Astrocyte (in vitro differentiated cells and primary cell): ENCODE measurements around the gene HAPLN3. TPM values are rescaled to one million over a fixed set of nuclear protein-coding genes. Genes with fewer than 3 reads are reported as not detected.

ENCODE experiments used
- DNase-seq: peaks from one replicate; pipeline ENCODE4 v3.0.0-alpha.2; 2010; ENCODE audit warnings: low read depth
- FAIRE-seq: peaks from 2 replicates; lab custom pipeline; 2011; peaks lifted over from hg19 to GRCh38; lab: Jason Lieb, UNC
- H2AFZ ChIP-seq: 2 replicates; pipeline ENCODE4 v1.6.0; 2012; ENCODE audit warnings: low read depth, low read length, inconsistent platforms
- H3K27ac ChIP-seq: 2 replicates; pipeline ENCODE4 v1.5.1; 2011; ENCODE audit warnings: low read depth, low read length, inconsistent platforms
- H3K27me3 ChIP-seq: 2 replicates; pipeline ENCODE4 v1.6.0; 2011; ENCODE audit warnings: low read length, inconsistent platforms; ENCODE audit not compliant: insufficient read depth
- H3K36me3 ChIP-seq: 2 replicates; pipeline ENCODE4 v1.5.1; 2011; ENCODE audit warnings: low read length, inconsistent platforms; ENCODE audit not compliant: insufficient read depth
- H3K4me1 ChIP-seq: 2 replicates; pipeline ENCODE4 v1.5.1; 2011; ENCODE audit warnings: low read length, inconsistent platforms; ENCODE audit not compliant: insufficient read depth
- H3K4me2 ChIP-seq: 2 replicates; pipeline ENCODE4 v1.6.0; 2012; ENCODE audit warnings: low read length, inconsistent platforms
- H3K4me3 ChIP-seq: 2 replicates; pipeline ENCODE4 v1.5.1; 2011; ENCODE audit warnings: low read depth, mild to moderate bottlenecking, low read length, inconsistent platforms; ENCODE audit not compliant: insufficient read depth
- H3K79me2 ChIP-seq: 2 replicates; pipeline ENCODE4 v1.6.0; 2012; ENCODE audit warnings: mild to moderate bottlenecking, low read length, inconsistent platforms; ENCODE audit not compliant: insufficient read depth
- H3K9ac ChIP-seq: 2 replicates; pipeline ENCODE4 v1.6.0; 2012; ENCODE audit warnings: mild to moderate bottlenecking, low read length, inconsistent platforms
- H3K9me3 ChIP-seq: 2 replicates; pipeline ENCODE4 v1.5.1; 2012; ENCODE audit warnings: low read depth, mild to moderate bottlenecking, low read length, inconsistent platforms; ENCODE audit not compliant: insufficient read depth
- H4K20me1 ChIP-seq: 2 replicates; pipeline ENCODE4 v1.6.0; 2012; ENCODE audit warnings: low read length, inconsistent platforms; ENCODE audit not compliant: insufficient read depth
- H3K27ac Mint-ChIP-seq: one replicate; pipeline ENCODE4 v1.8.0; 2021; ENCODE audit warnings: mild to moderate bottlenecking, mixed read lengths; ENCODE audit not compliant: unreplicated experiment
- H3K27me3 Mint-ChIP-seq: one replicate; pipeline ENCODE4 v1.8.0; 2021; ENCODE audit warnings: low read depth, mixed read lengths; ENCODE audit not compliant: unreplicated experiment
- H3K36me3 Mint-ChIP-seq: one replicate; pipeline ENCODE4 v1.8.0; 2021; ENCODE audit warnings: low read depth, mixed read lengths; ENCODE audit not compliant: unreplicated experiment
- H3K4me1 Mint-ChIP-seq: one replicate; pipeline ENCODE4 v1.8.0; 2021; ENCODE audit warnings: low read depth, mixed read lengths; ENCODE audit not compliant: unreplicated experiment
- H3K4me3 Mint-ChIP-seq: one replicate; pipeline ENCODE4 v1.8.0; 2021; ENCODE audit warnings: mild to moderate bottlenecking, moderate library complexity, mixed read lengths; ENCODE audit not compliant: unreplicated experiment
- H3K9me3 Mint-ChIP-seq: one replicate; pipeline ENCODE4 v1.8.0; 2021; ENCODE audit warnings: mild to moderate bottlenecking, mixed read lengths; ENCODE audit not compliant: unreplicated experiment
- CTCF ChIP-seq: IDR thresholded peaks from 2 replicates; pipeline ENCODE4 v1.5.1; 2011; ENCODE audit warnings: low read depth, mild to moderate bottlenecking, inconsistent platforms, low read length, moderate library complexity; ENCODE audit not compliant: insufficient read depth
- EZH2 ChIP-seq: IDR thresholded peaks from 2 replicates; pipeline ENCODE4 v1.6.1; 2012; ENCODE audit warnings: mild to moderate bottlenecking, low read length, inconsistent platforms; ENCODE audit not compliant: insufficient read depth
- total RNA-seq: library from RNA; stranded (reverse); gene quantifications from 2 replicates; pipeline ENCODE4 v1.2.1, GENCODE V29; 2021

The HAPLN3 gene
- total RNA-seq, 1 donor from 2014 or later: 8.2 TPM

DNA sequence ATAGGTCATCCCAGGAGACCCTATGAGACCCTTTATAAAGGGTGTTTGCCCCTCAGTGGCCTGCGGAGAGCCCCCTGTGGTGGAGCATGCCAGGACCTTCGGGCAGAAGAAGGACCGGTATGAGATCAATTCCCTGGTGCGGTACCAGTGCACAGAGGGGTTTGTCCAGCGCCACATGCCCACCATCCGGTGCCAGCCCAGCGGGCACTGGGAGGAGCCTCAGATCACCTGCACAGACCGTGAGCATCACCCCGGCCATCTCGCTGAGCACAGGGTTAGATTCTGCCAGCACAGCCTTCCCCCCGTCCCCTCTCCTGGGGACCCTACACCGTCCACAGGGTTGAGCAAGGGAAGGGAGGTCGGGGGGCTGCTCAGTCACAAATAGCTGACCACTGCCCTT lies 21.6 kb downstream of the HAPLN3 start:
- no peak for FAIRE-seq
- H3K4me1 Mint-ChIP-seq: no peaks in the 10 kb centered on the region
- no peak overlapping the region for H3K27ac Mint-ChIP-seq

GRCh38 chr15:88872706-88873105 lies 22.6 kb downstream of the HAPLN3 start:
- Mint-ChIP-seq H3K9me3 (peaks cover 5% of the 10 kb centered on the region), H3K27me3 (peaks cover 40% of the 10 kb centered on the region), H3K4me3 (no peak overlapping the region), H3K4me1 (no peaks in the 10 kb centered on the region), H3K36me3 (peaks cover 6% of the 10 kb centered on the region), H3K27ac (no peak overlapping the region)
- TF ChIP-seq CTCF (no peak), EZH2 (no peak)
- no peak for FAIRE-seq
- Histone ChIP-seq H3K36me3 (no peaks in the 10 kb centered on the region), H3K4me1 (no peaks in the 10 kb centered on the region), H4K20me1 (no peaks in the 10 kb centered on the region), H3K4me3 (no peak overlapping the region), H3K4me2 (no peak overlapping the region), H3K27me3 (peaks cover 14% of the 10 kb centered on the region), H2AFZ (no peak overlapping the region), H3K27ac (no peak overlapping the region), H3K79me2 (no peaks in the 10 kb centered on the region), H3K9me3 (no peaks in the 10 kb centered on the region), H3K9ac (no peak overlapping the region)
- DNase-seq: no peak

More for the DNA sequence above, 21.6 kb downstream of the HAPLN3 start:
- Histone ChIP-seq H3K79me2 (no peaks in the 10 kb centered on the region), H3K27ac (no peak overlapping the region), H3K36me3 (no peaks in the 10 kb centered on the region), H3K4me2 (no peak overlapping the region), H3K4me1 (no peaks in the 10 kb centered on the region), H2AFZ (no peak overlapping the region), H3K9me3 (no peaks in the 10 kb centered on the region), H4K20me1 (no peaks in the 10 kb centered on the region), H3K4me3 (no peak overlapping the region), H3K27me3 (peaks cover 11% of the 10 kb centered on the region), H3K9ac (no peak overlapping the region)
- Mint-ChIP-seq H3K9me3 (peaks cover 5% of the 10 kb centered on the region), H3K27me3 (peaks cover 34% of the 10 kb centered on the region), H3K36me3 (peaks cover 8% of the 10 kb centered on the region), H3K4me3 (no peak overlapping the region)
- DNase-seq: no peak
- TF ChIP-seq EZH2: no peak

- H3K9ac ChIP-seq: no peak overlapping the region
- H3K79me2 ChIP-seq: no peaks in the 10 kb centered on the region
- H3K4me1 Mint-ChIP-seq: no peaks in the 10 kb centered on the region
- H2AFZ ChIP-seq: no peak overlapping the region
- DNase-seq (no peak), FAIRE-seq (no peak)
- H3K36me3 ChIP-seq: no peaks in the 10 kb centered on the region
- no peaks in the 10 kb centered on the region for H3K4me1 ChIP-seq
- H3K27me3 ChIP-seq: peaks cover 14% of the 10 kb centered on the region
- no peak overlapping the region for H3K4me3 ChIP-seq
- no peaks in the 10 kb centered on the region for H3K9me3 ChIP-seq
- H3K4me3 Mint-ChIP-seq: no peak overlapping the region
- TF ChIP-seq CTCF (no peak), EZH2 (no peak)
- no peak overlapping the region for H3K27ac ChIP-seq
- no peak overlapping the region for H3K27ac Mint-ChIP-seq
- H4K20me1 ChIP-seq: no peaks in the 10 kb centered on the region
- H3K27me3 Mint-ChIP-seq: peaks cover 41% of the 10 kb centered on the region
- peaks cover 5% of the 10 kb centered on the region for H3K9me3 Mint-ChIP-seq
- H3K36me3 Mint-ChIP-seq: peaks cover 6% of the 10 kb centered on the region
- H3K4me2 ChIP-seq: no peak overlapping the region
Measured at GRCh38 chr15:88872106-88872505, 23.2 kb downstream of the HAPLN3 start.
